LNCAP (cell line): ENCODE results near the gene NUMB.

ENCODE experiments used
- TF ChIP-seq, protein P1 (sequence below): fragments of 450-650 bp; IDR thresholded peaks from 2 replicates; pipeline ENCODE4 v1.5.1; 2017; ENCODE audit warnings: mild to moderate bottlenecking

NUMB gene

DNA sequence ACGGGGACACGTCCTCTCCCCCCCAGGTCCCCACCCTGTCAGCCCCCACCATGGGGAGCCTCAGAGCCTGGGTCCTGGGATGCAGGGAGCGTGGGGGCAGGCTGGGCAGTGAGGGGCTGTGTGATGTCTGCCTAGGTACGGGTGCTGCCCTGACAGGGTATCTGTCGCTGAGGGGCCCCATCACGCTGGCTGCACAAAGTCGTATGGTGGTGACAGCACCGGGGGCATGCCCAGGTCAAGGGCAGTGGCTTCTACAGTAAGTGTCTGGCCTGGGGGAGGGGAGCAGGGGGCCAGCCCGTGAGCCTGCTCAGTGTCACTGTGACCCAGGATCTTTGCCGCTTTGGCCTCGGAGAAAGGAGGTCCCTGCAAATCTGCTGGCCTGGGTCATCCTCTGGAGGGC lies 197.8 kb downstream of the NUMB start:
- TF ChIP-seq, protein P1, sequence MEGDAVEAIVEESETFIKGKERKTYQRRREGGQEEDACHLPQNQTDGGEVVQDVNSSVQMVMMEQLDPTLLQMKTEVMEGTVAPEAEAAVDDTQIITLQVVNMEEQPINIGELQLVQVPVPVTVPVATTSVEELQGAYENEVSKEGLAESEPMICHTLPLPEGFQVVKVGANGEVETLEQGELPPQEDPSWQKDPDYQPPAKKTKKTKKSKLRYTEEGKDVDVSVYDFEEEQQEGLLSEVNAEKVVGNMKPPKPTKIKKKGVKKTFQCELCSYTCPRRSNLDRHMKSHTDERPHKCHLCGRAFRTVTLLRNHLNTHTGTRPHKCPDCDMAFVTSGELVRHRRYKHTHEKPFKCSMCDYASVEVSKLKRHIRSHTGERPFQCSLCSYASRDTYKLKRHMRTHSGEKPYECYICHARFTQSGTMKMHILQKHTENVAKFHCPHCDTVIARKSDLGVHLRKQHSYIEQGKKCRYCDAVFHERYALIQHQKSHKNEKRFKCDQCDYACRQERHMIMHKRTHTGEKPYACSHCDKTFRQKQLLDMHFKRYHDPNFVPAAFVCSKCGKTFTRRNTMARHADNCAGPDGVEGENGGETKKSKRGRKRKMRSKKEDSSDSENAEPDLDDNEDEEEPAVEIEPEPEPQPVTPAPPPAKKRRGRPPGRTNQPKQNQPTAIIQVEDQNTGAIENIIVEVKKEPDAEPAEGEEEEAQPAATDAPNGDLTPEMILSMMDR: no peak

DNA sequence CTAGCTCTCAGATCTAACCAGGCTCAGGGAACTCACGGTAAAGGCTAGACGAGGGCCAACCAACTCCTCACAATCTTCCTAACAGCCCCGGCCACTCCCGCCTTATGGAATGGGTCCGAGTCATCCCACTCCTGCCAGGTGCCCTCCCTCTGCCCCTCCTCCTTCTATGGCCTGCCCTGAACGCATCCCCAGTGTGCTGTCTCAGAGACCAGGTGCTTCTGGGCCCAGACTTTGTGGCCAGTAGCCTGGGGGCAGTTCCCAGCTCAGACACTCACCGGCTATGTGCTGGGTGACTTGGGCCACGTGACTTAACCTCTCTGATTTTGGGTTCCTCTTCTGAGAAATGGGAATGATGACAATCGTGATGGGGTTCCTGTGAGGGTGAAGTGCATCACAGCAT lies 198.5 kb downstream of the NUMB start:
- TF ChIP-seq, protein P1: no peak

DNA sequence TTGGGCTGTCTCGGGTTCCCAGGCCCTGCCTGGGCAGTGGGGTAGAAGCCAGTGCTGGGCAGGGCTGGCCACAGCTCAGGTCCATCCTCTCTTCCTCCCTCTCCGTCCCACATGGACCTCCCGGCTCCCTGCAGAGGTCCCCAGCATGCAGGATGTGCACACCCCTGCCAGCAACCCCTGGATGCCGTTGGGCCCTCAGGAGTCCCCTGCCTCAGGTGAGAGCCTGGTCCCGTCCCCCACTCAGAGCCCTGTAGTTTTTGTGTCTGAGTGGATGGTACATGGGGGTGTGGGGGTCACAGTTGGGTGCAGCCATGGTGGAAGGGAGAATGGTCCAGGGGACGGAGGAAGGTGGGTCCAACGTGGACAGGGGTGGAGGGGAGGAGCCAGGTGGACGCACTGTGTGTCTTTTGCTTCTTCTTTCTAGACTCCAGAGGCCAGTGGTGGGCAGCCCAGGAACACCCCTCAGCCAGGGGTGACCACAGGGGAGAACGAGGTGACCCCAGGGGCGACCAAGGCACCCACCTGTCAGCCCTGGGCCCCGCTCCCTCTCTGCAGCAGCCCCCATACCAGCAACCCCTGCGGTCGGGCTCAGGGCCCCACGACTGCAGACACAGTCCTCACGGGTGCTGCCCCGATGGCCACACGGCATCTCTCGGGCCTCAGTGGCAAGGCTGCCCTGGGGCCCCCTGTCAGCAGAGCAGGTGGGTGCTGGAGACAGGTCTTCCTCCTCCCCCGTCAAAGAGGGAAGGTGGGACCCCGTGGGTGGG lies 199.3 kb downstream of the NUMB start:
- TF ChIP-seq, protein P1: no peak

DNA sequence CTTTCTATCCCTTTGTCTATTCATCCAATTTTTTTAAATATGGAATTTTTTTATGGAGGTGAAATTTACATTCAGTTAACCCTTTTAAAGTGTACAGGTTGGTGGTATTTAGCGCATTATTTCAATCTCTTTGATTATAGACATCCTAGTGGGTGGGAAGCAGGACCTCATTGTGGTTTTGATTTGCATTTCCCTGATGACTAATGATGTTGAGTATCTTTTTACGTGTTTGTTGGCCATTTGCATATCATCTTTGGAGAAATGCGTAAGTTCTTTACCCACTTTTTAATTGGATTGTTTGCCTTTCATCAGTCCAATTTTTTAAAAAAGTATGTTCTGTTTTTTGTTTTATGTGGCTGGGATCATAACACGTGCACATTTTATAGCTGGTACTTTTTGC lies 200.3 kb downstream of the NUMB start:
- TF ChIP-seq, protein P1: no peak

DNA sequence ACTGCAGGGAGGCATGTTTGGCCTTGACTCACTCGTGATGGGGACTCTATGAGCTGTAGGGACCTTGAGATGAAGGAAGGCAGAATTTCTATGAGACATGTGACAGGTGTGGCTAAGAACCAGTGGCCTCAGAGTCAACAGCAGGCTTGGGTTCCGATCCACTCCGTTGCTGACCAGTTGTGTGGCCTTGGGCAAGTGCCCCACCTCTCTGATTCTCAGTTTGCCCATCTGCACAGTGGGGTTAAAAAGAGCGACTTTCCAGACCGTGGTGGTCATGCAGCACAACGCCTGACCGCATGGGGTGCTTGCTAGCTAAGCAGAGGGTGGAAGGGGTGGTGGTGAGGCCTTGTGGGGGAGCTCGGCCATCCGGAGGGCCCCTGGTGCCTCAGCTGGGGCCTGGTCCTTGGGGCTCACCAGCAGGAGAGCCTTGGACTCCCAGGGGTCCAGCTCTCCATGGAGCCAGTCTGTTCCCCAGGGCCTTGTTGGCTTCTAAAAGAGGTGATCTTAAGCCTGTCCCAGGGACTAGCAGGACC lies 202.6 kb downstream of the NUMB start:
- TF ChIP-seq, protein P1: no peak

DNA sequence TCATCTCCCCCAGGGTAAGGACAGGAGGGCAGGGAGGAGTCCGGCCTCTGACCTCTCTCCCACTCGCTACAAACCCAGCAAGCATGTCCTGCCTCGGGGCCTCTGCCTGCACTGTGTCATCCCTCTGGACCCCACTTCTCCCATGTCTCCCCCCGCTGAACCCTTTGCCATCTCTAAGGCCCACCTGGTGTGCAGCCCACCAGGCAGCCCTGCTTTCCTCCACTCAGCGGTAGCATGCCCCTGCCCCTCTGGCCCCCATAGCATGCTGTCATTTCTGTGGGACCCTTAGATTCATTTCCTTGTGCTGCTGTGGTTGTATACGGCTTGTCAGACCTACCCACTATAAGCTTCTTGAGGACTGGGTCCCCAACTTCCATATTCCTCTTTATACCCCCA lies 203.3 kb downstream of the NUMB start:
- TF ChIP-seq, protein P1: no peak

DNA sequence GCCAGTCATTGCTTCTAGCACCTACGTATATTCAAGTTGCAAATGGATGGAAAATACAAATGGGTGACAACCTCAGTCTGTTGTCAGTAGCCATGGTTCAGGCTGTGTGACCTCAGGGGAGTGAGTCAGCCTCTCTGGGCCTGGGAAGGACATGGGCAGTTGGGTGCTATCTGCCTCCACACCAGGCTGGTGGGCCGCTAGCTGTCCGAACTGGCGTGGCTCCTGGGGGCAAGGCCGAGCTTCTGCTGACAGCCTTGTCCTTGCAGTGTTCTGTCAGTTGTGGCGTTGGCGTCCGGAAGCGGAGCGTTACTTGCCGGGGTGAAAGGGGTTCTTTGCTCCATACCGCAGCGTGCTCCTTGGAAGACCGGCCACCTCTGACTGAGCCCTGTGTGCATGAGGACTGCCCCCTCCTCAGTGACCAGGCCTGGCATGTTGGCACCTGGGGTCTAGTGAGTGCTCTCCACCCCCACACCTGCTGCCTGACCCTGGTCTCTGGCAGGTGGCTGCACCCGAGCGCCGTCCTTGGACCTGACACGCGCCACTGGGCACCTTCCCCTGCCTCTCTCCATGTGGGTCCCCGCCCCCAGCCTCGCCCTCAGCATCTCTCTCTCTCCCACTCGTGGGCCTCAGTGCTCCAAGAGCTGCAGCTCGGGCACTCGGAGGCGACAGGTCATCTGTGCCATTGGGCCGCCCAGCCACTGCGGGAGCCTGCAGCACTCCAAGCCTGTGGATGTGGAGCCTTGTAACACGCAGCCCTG lies 203.9 kb downstream of the NUMB start:
- TF ChIP-seq, protein P1: no peak
